Stomach (tissue), 9 donors: ENCODE data around the gene DIABLO. TPM values are rescaled to one million over a fixed set of nuclear protein-coding genes. Genes with fewer than 3 reads are reported as not detected.
"Not testable (repeated sequence)": the region's sequence is repeated elsewhere in the genome, so short reads cannot be mapped to it uniquely, and the experiment has no call there.

Source experiments
- DNase-seq, 2 donors: peaks; one replicate each; pipeline versions ENCODE4 v3.0.0 to v3.0.0-alpha.2; 2013 to 2019
- H3K27ac ChIP-seq, 5 donors: fragments of 200-600 bp in 4 of 5; sonication (generic) in 4 of 5; one replicate each; pipeline ENCODE4 v1.5.1; 2013 to 2019; ENCODE audit warnings: mild to moderate bottlenecking in 1 of 5, moderate library complexity in 1 of 5
- H3K27me3 ChIP-seq, 3 donors: fragments of 200-600 bp; sonication (generic); one replicate each; pipeline ENCODE4 v1.5.1; 2017 to 2019; ENCODE audit warnings: mixed run types in 1 of 3
- H3K36me3 ChIP-seq, 4 donors: fragments of 200-600 bp; sonication (generic); 1 replicate in 3 of 4; 2 replicates in 1 of 4; pipeline ENCODE4 v1.5.1; 2016 to 2019
- H3K4me1 ChIP-seq, 4 donors: fragments of 200-600 bp; sonication (generic); one replicate each; pipeline ENCODE4 v1.5.1; 2016 to 2019
- H3K4me3 ChIP-seq, 4 donors: fragments of 200-600 bp; sonication (generic) in 3 of 4; one replicate each; pipeline ENCODE4 v1.5.1; 2016 to 2019; ENCODE audit warnings: mild to moderate bottlenecking in 1 of 4
- H3K9me3 ChIP-seq, 4 donors: fragments of 200-600 bp; sonication (generic); one replicate each; pipeline ENCODE4 v1.5.1; 2016 to 2019
- CTCF ChIP-seq, 7 experiments: fragments of 450-650 bp in 4 of 7; fragments of 200-600 bp in 3 of 7; sonication (generic) in 3 of 7; IDR thresholded peaks; one replicate each; pipeline ENCODE4 v1.5.1; 2016 to 2019; ENCODE audit warnings: antibody characterized with exemption in 7 of 7, control low read depth in 2 of 7, mild to moderate bottlenecking in 1 of 7
- EP300 ChIP-seq: sonication (generic); formaldehyde crosslinking; IDR thresholded peaks from one replicate; pipeline ENCODE4 v1.6.1; 2017; ENCODE audit warnings: antibody characterized with exemption
- POLR2A ChIP-seq, 4 donors: fragments of 450-650 bp; IDR thresholded peaks; one replicate each; pipeline ENCODE4 v1.6.1; 2016; ENCODE audit warnings: antibody characterized with exemption in 4 of 4, control low read depth in 2 of 4, mild to moderate bottlenecking in 1 of 4, moderate library complexity in 1 of 4
- POLR2AphosphoS5 ChIP-seq, 3 donors: sonication (generic); formaldehyde crosslinking; IDR thresholded peaks; one replicate each; pipeline ENCODE4 v1.6.1; 2016; ENCODE audit warnings: antibody characterized with exemption in 3 of 3
- WGBS, 5 donors: extraction: QIAGEN DNeasy Blood & Tissue Kit in 3 of 5; methylation state at CpG; one replicate each; pipeline versions ENCODE4 v1.1.5 to v1.1.7; 2013 to 2018; 5-methylcytosine and 5-hydroxymethylcytosine counted together
- intact Hi-C: fragments of 100-400 bp; cut with DNase I; formaldehyde crosslinking; loops from one replicate; pipeline ENCODE4 v1.15.1; 2023; ENCODE audit warnings: low total_unique reads
- polyA plus RNA-seq, 3 donors: library from polyadenylated mRNA; stranded (reverse); fragments of 200-250 nt; gene quantifications; one replicate each; pipeline ENCODE4 v1.2.3, GENCODE V29; 2013
- total RNA-seq, 5 donors: library from RNA; depleted of rRNA; stranded (reverse); fragments of >200 nt; gene quantifications; one replicate each; pipeline versions ENCODE4 v1.1.0 to v1.2.3, GENCODE V29; 2014 to 2016
- donor health status: healthy with polysubstance abuse.
- donor health status: Bipolar disorder and iron deficiency.
- donor health status: healthy.

Gene DIABLO
- total and polyA plus RNA-seq, 8 donors: 11.9 to 62.2 (median 44.3) TPM

DNA sequence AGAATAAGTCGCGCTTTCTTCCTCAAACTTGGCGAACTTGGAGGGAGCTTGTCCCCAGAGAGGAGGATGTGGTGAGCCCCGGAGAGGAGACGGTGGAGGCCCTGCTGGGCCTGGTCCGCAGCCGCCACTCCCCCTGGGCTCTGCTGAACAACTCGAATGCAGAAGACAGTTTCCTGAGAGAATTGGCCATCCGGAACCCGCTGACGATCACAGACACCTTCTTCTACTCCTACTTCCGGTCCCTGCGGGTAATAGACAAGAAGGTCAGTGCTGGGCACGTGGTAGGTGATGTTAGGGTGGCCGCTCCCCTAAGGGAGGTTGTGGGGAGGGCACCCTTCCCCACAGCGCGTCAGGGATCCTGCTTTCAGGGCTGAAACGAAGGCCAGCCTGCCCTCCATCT, 41.3 kb downstream of the DIABLO start:
- intact Hi-C loops: no loop called here
- DNase-seq: no peak
- Histone ChIP-seq H3K27ac (no peak overlapping the region), H3K4me3 (no peak overlapping the region), H3K4me1 (peaks cover 0 to 13% (median 11%) of the 10 kb centered on the region in 4 donors), H3K27me3 (peaks cover 0 to 12% (median 5%) of the 10 kb centered on the region in 3 donors), H3K9me3 (no peaks in the 10 kb centered on the region), H3K36me3 (no peaks in the 10 kb centered on the region)
- 68 to 85% (median 80%) methylated on average over 17 to 18 of the region's 18 CpGs for WGBS, 5 donors
- TF ChIP-seq POLR2A (IDR thresholded peaks at IDR 0.05): no peak
- no peak for TF ChIP-seq EP300
- TF ChIP-seq CTCF (IDR thresholded peaks at IDR 0.05): no peak
- no peak for TF ChIP-seq POLR2AphosphoS5 (IDR thresholded peaks at IDR 0.05)

GRCh38 chr12:122183588-122183940, 42.3 kb downstream of the DIABLO start:
- Histone ChIP-seq H3K27me3 (peaks cover 0 to 12% (median 5%) of the 10 kb centered on the region in 3 donors), H3K9me3 (no peaks in the 10 kb centered on the region), H3K36me3 (no peaks in the 10 kb centered on the region), H3K4me3 (peak overlapping the region; percentile 57 to 72 (median 60)), H3K27ac (peak overlapping the region in 1 of 5 donors; percentile 55), H3K4me1 (peaks cover 0 to 13% (median 11%) of the 10 kb centered on the region in 4 donors)
- intact Hi-C loops: no loop called here
- 69 to 87% (median 81%) methylated on average over 9 to 10 of the region's 10 CpGs for WGBS, 5 donors
- TF ChIP-seq CTCF (IDR thresholded peaks at IDR 0.05) (no peak), POLR2AphosphoS5 (IDR thresholded peaks at IDR 0.05) (no peak)
- DNase-seq: no peak

GRCh38 chr12:122182887-122183587, 42.8 kb downstream of the DIABLO start, which contains the start of gene LRRC43:
Gene LRRC43 (plus strand): TSS chr12:122183123. CDS start chr12:122183145, 22 bp downstream.
- Histone ChIP-seq H3K27ac (peak within 1 kb of the TSS in 2 of 5 donors; percentile 12 to 55), H3K9me3 (no peaks in the 10 kb centered on the region), H3K36me3 (no peaks in the 10 kb centered on the region), H3K4me3 (peak within 1 kb of the TSS; percentile 57 to 72 (median 60)), H3K27me3 (peaks cover 0 to 12% (median 5%) of the 10 kb centered on the region in 3 donors), H3K4me1 (peaks cover 0 to 13% (median 11%) of the 10 kb centered on the region in 4 donors)
- intact Hi-C loops: no loop called here
- DNase-seq: peak; percentile 56 to 82
- 1 to 10% (median 3%) methylated on average over 27 to 63 of the region's 63 CpGs for WGBS, 5 donors
- TF ChIP-seq EP300 (no peak), CTCF (IDR thresholded peaks at IDR 0.05) (no peak), POLR2A (IDR thresholded peaks at IDR 0.05) (no peak), POLR2AphosphoS5 (IDR thresholded peaks at IDR 0.05) (no peak)

GRCh38 chr12:122176473-122176872, 49.4 kb downstream of the DIABLO start:
- H3K4me1 ChIP-seq, H3K9me3 ChIP-seq, DNase-seq, H3K4me3 ChIP-seq, H3K27ac ChIP-seq, H3K36me3 ChIP-seq, intact Hi-C loops, H3K27me3 ChIP-seq: not testable (repeated sequence)
- 83 to 87% (median 85%) methylated on average over 4 of the region's 4 CpGs for WGBS, 5 donors
